Nucleus accumbens (tissue), 56 donors: ENCODE measurements around the gene ANKRD6.

ENCODE experiments used
- DNase-seq, 56 donors: peaks; one replicate each; lab custom pipeline; 2025; lab: John Stamatoyannopoulos, UW

ANKRD6 gene

DNA sequence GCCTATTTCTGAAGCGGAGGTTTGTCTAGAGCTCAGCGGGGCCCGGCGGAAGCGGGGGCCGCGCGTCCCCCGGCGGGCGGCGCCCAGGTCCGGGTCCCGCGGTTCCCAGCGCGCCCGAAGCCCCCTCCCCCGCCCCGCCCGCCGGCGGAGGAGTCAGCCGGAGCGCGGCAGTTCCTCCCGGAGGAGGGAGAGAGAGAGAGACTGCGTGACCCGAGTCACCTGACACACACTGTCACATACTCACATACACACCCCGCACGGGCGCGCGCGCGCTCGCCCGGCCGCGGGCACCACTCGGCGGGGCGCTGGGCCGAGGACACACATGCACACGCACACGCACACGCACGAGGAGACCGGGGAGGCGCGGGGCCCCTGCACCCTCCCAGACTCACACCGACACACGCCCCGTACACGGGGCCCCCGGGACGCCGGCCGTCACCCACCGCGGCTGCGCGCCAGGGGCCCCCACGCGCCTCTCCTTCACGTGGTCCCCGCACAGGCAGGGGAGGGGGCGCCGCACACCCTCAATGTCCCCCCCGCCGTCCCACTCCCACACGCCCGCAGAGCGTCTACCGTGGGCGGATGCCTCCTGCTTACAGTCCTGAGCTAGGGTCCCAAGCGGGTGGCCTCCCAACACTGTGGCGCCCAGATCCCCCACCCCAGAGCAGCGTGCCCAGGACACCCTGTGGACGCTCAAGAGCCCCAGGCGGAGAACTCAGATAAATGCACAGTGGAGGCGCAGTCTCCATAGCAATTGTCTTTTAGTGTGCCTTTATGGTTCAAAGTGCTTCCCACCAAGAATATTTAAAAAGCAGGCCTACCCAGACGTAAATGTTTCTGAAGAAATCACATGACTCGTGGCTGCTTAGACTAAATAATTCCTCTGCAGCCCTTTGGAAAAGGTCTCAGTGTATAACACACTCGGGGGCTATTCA is 20.6 kb upstream of the ANKRD6 start, which contains the start of gene RRAGD:
RRAGD (minus strand) TSS at position 203 of the 935 bp plus-strand sequence. CDS start 280 bp downstream, outside the sequence.
- peak in 55 of 56 donors; percentile 25 to 92 (median 76) for DNase-seq

- DNase-seq: peak in 20 of 56 donors; percentile 7 to 75 (median 38)
These were observed 19.9 kb upstream of the ANKRD6 start for GRCh38 chr6:89413006-89413400.

DNA sequence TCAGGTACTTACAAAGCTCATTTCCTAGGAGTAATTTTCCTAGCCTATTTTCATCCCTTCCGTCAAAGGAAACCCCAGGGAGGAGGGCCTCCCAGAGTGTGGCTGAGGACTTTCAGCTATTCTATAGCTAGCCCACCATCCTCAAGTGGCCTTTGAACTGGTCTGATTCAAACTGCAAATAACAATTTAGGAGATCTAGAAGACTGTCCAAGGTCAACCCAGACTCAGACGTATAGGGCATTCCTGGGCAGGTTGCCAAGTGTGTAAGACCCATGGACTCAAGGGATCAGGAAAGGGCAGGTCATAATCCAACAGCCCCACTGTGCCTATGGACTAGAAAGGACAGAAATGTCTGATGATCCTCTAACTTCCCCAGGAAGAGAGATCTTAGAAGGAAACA is 18.7 kb upstream of the ANKRD6 start:
- DNase-seq: no peak

GRCh38 chr6:89415185-89415584 is 17.8 kb upstream of the ANKRD6 start:
- no peak for DNase-seq

DNA sequence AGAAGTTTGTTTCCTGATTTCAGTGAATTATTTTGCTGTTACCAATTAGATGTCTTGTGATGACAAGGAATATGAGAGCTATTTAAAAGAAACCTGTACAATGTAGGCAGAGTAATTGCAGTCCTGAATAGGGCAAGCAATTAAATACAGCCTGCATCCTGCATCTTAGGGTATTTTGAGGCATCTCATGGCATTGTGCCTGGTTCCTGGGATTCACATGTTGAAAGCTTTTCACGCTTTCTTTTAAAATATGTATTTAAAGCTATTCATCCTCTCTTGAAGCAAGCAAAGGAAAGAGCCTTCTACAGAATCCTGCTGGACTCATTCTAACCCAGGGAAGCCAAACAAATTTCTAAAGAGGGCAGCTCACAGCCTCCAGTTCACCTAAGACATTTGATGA is 16.2 kb upstream of the ANKRD6 start:
- no peak for DNase-seq

- no peak for DNase-seq
These were observed 2.6 kb upstream of the ANKRD6 start for GRCh38 chr6:89430201-89430962.

- peak in 10 of 56 donors; percentile 4 to 44 (median 14) for DNase-seq
These were observed 549 bp downstream of the ANKRD6 start for GRCh38 chr6:89433252-89434149.

- no peak for DNase-seq
These were observed 1.2 kb downstream of the ANKRD6 start for GRCh38 chr6:89434150-89434499.

DNA sequence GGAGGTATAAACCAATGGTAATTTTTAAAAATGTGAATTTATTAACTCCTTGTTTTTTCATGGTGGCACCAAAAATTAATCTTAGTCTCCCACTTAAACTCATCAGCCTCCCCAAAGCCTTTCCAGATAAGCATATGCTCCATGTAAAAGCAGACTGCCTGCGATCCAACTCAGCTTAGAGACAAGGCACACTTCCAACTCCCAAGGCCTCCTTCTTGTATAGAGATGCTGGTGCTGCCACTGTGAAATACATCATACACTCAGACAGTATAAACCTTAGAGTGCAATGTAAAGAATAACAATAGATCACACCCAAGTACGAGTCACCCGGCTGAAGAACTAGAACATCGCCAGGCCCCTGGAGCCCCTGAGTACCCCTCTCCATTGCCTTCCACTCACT is 2.0 kb downstream of the ANKRD6 start:
- no peak for DNase-seq

- no peak for DNase-seq
These were observed 3.3 kb downstream of the ANKRD6 start for GRCh38 chr6:89436226-89436625.

DNA sequence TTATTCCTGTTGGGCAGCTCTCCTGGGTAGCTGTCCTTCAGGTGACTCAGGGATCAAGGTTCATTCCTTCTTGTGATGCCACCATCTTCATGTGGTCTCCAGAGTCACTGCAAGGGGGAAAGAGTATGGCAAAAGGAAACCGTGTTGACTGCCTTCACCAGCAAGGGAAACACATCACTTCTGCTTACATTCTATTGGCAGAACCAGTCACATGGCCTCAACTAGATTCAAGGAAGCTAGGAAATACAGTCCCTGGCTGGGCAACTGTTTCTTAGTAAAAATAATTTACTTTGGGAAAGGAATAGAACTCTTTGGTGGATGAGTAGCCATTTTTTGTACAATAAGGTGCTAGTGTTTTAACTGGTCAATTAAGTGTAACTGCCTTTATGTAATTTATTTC is 5.3 kb downstream of the ANKRD6 start:
- DNase-seq: no peak

DNA sequence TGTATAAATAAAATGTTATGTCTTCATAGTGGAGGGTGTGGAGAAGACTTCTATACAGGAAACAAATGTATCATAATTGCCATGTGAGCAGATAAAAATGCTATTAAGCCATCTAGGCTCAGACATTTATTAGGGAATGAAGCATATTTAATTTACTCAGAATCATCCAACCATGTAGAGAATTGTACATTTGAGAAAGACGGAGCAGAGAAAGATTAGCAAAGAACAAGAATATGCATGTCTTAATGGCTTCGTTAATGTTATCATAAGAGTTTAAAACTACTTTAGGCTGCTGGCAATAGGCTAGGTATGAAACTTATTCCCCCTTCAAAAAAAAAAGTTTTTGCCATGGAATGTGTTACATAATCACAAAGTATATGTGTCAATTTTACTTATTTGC is 6.1 kb downstream of the ANKRD6 start:
- DNase-seq: no peak

DNA sequence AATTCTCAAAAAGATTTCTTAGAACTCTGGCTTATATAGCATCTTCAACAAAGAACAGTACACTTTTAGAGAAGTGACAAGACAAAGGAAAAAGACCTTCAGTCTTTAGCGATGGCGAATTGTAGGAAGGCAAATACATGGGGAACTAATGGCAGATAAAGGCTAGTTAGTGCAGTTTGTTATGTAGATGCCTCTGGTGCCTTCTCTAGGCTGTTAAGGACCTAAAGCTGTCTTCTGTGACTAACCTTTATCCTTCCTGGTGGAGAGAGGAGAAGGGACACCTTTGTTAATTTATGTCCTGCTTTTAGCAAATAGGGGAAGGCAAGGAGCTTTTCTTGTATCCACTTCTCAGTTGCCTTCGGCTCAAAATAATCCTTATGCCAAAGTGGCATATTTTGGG is 7.2 kb downstream of the ANKRD6 start:
- DNase-seq: no peak

- DNase-seq: no peak
These were observed 10.7 kb downstream of the ANKRD6 start for GRCh38 chr6:89443658-89444057.

DNA sequence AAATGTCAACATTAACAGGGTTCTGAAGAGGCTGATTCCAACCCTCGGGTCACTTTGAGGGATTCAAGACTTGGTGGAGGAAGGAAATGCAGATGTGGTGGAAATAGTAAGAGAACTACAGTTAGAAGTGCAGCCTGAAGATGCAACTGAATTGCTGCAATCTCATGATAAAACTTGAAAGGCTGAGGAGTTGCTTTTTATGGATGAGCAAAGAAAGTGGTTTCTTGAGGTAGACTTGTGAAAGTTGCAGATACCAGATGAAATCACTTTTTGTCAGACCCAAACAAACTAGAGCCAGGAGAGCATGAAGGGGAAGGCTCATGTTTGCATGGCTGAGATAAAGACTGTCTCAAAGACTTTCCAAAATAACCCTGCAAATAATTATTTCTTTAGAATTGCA is 16.2 kb downstream of the ANKRD6 start:
- no peak for DNase-seq

- no peak for DNase-seq
These were observed 19.3 kb downstream of the ANKRD6 start for GRCh38 chr6:89452281-89452680.

DNA sequence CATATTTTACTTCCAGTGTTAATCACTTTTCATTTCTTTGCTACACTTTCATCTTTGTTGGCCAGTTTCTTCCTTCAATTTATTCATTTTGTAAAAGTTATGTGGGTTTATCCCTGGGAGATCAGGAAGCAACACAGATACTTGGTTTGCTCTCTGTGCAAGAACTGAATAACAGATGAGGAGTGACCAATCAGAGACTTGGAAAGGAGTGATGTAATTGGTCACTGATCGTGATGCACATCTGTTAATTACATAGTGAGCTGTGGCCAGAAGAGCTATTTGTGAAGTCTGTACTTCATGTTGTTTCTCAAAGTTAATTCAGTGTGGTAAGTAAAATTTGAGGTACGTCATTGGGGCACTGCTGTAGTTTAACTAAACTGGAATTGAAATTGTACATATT is 21.3 kb downstream of the ANKRD6 start:
- DNase-seq: no peak

DNA sequence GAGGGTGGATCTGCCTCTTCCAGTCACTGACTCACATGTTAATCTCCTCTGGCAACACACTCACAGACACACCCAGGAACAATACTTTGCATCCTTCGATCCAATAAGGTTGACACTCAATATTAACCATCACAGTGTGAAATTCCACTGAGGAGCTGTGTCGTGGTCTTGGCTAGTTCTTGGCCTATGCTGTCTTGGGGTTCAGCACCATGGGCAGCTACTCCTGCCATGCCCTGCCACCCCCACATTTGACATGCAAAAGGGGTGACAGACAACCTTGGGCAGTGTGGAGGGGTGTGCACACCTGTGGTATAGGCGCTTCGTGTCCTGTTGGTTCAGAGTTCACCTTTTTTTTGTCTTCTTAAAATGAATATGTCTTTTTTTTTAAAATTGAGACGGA is 25.8 kb downstream of the ANKRD6 start:
- DNase-seq: peak in 3 of 56 donors; percentile 2 to 14 (median 4)

GRCh38 chr6:89459501-89459900 is 26.5 kb downstream of the ANKRD6 start:
- DNase-seq: no peak

DNA sequence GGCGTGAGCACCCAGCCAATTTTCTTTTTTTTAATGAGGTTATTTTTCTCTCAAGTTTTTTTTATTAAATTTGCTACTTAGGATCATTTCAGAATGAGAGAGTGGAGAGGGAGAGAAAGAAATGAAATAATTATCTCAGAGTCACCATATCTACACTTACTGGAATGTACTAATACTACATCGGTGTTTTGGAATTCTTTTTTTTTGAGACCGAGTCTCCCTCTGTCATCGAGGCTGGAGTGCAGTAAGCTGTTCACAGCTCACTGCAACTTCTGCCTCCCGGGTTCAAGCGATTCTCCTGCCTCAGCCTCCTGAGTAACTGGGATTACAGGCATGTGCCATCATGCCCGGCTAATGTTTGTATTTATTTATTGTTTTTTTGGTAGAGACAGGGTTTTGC is 27.8 kb downstream of the ANKRD6 start:
- DNase-seq: no peak

DNA sequence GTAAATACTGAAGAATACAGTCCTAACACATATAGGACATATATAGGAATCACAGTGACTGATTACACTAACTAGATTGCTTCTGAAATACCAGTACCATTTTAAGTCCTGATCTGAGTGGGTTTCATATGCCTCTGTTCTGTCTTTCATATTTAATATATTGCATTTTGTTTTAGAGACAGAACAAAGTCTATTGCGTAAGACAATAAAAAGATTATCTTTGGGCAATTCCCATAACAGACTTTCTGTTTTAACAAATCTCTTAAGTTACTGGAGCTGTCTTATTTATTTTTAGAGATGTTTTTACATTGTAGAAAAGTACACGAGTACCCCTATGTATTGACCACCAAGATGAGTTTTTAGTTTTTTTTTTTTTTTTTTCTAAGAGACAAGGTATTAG is 29.6 kb downstream of the ANKRD6 start:
- no peak for DNase-seq
